OCI-LY7 (cell line): ENCODE data around the gene OR4E1. TPM values are rescaled to one million over a fixed set of nuclear protein-coding genes. Genes with fewer than 3 reads are reported as not detected.

ENCODE experiments used
- BruUV-seq: library from RNA; stranded (reverse); fragments of 400-500 nt; replicated peaks from 2 replicates; lab custom pipeline; 2021; lab: Mats Ljungman, UMichigan
- CTCF ChIA-PET: fragments of 300-600 bp; sonication (Branson Sonifier 250); formaldehyde crosslinking; loops from one replicate; lab custom pipeline; 2022; ENCODE audit warnings: antibody characterized with exemption; ENCODE audit not compliant: unreplicated experiment; lab: Charles Lee
- POLR2A ChIA-PET: fragments of 300-600 bp; sonication (Branson Sonifier 250); formaldehyde crosslinking; loops from one replicate; lab custom pipeline; 2022; ENCODE audit warnings: antibody characterized with exemption; lab: Charles Lee
- DNase-seq: peaks from one replicate; pipeline ENCODE4 v3.0.0-alpha.2; 2015; ENCODE audit warnings: low spot score
- H2AFZ ChIP-seq: fragments of 200-600 bp; sonication (generic), shearing (Covaris generic); 2 replicates; pipeline ENCODE4 v1.6.1; 2014; ENCODE audit warnings: mild to moderate bottlenecking, antibody characterized with exemption, low read length, moderate library complexity
- H3K27ac ChIP-seq: fragments of 200-600 bp; sonication (generic); 2 replicates; pipeline ENCODE4 v1.5.1; 2014; ENCODE audit warnings: mixed run types, low read depth, mild to moderate bottlenecking, moderate library complexity, low read length, inconsistent platforms; ENCODE audit not compliant: poor library complexity, severe bottlenecking
- H3K36me3 ChIP-seq: fragments of 200-600 bp; sonication (generic); 2 replicates; pipeline ENCODE4 v1.6.1; 2014; ENCODE audit warnings: mild to moderate bottlenecking, antibody characterized with exemption, low read length, moderate library complexity, mixed read lengths; ENCODE audit not compliant: insufficient read depth
- H3K4me1 ChIP-seq: fragments of 200-600 bp; sonication (generic); 2 replicates; pipeline ENCODE4 v1.5.1; 2014; ENCODE audit warnings: mild to moderate bottlenecking, low read length; ENCODE audit not compliant: insufficient read depth, poor library complexity, severe bottlenecking
- H3K4me2 ChIP-seq: fragments of 200-600 bp; sonication (generic); 2 replicates; pipeline ENCODE4 v1.6.1; 2014; ENCODE audit warnings: mild to moderate bottlenecking, low read length
- H3K4me3 ChIP-seq: fragments of 200-600 bp; sonication (generic); 2 replicates; pipeline ENCODE4 v1.5.1; 2014; ENCODE audit warnings: mild to moderate bottlenecking, low read depth, low read length; ENCODE audit not compliant: poor library complexity, severe bottlenecking
- H3K79me2 ChIP-seq: fragments of 200-600 bp; sonication (generic); 2 replicates; pipeline ENCODE4 v1.6.1; 2016; ENCODE audit warnings: low read depth, mild to moderate bottlenecking, low read length, moderate library complexity, mixed read lengths; ENCODE audit not compliant: insufficient read depth
- H3K9me2 ChIP-seq: fragments of 200-600 bp; sonication (generic); 2 replicates; pipeline ENCODE4 v1.6.1; 2016; ENCODE audit warnings: mild to moderate bottlenecking, low read length, mixed read lengths; ENCODE audit not compliant: insufficient read depth
- H3K9me3 ChIP-seq: fragments of 200-600 bp; sonication (generic); 2 replicates; pipeline ENCODE4 v1.6.1; 2014; ENCODE audit warnings: mild to moderate bottlenecking, mixed run types, low read length, mixed read lengths
- H4K20me1 ChIP-seq: fragments of 200-600 bp; sonication (generic); 2 replicates; pipeline ENCODE4 v1.6.1; 2014; ENCODE audit warnings: mild to moderate bottlenecking, antibody characterized with exemption, low read length, moderate library complexity, mixed read lengths; ENCODE audit not compliant: insufficient read depth
- CTCF ChIP-seq: fragments of 200-600 bp; sonication (generic); conservative IDR thresholded peaks from 2 replicates; pipeline ENCODE4 v1.5.1; 2014; ENCODE audit warnings: mild to moderate bottlenecking, antibody characterized with exemption, low read length, moderate library complexity, mixed read lengths
- EZH2phosphoT487 ChIP-seq: fragments of 200-600 bp; sonication (generic); IDR thresholded peaks from 2 replicates; pipeline ENCODE4 v1.6.1; 2018; ENCODE audit warnings: low read depth, borderline replicate concordance, mild to moderate bottlenecking, mixed run types, antibody characterized with exemption, low read length, moderate library complexity, mixed read lengths
- intact Hi-C: fragments of 100-400 bp; cut with micrococcal nuclease; formaldehyde crosslinking; loops from one replicate; pipeline ENCODE4 v1.10.0; 2022; ENCODE audit not compliant: unreplicated experiment
- total RNA-seq, 2 experiments: library from RNA; depleted of rRNA in 1 of 2; stranded (reverse); fragments of >200 nt in 1 of 2; shearing (Covaris generic) in 1 of 2; gene quantifications; 2 replicates each; pipeline ENCODE4 v1.2.3, GENCODE V29; 2014 to 2022

Gene OR4E1
- total RNA-seq, 2 experiments from 2014 or later, result not detected

GRCh38 chr14:21668377-21668776, 5.2 kb downstream of the OR4E1 start:
- H3K9me2 ChIP-seq, result no peaks in the 10 kb centered on the region
- intact Hi-C loops, result no loop called here
- CTCF ChIA-PET, result no interaction called here
- no peak for DNase-seq
- no peak overlapping the region for H3K27ac ChIP-seq
- no peaks in the 10 kb centered on the region for H3K9me3 ChIP-seq
- H3K4me2 ChIP-seq, result no peak overlapping the region
- H3K4me3 ChIP-seq, result no peak overlapping the region
- no peaks in the 10 kb centered on the region for H4K20me1 ChIP-seq
- no peak for TF ChIP-seq CTCF
- H2AFZ ChIP-seq, result no peak overlapping the region
- no TSS peak for BruUV-seq
- H3K4me1 ChIP-seq, result no peaks in the 10 kb centered on the region
- POLR2A ChIA-PET, result no interaction called here
- no peaks in the 10 kb centered on the region for H3K79me2 ChIP-seq
- H3K36me3 ChIP-seq, result no peaks in the 10 kb centered on the region

- POLR2A ChIA-PET, result no interaction called here
- Histone ChIP-seq H3K4me1 (no peaks in the 10 kb centered on the region), H3K79me2 (no peaks in the 10 kb centered on the region), H3K4me3 (no peak overlapping the region), H3K4me2 (no peak overlapping the region), H3K27ac (no peak overlapping the region), H3K36me3 (no peaks in the 10 kb centered on the region), H3K9me3 (no peaks in the 10 kb centered on the region), H2AFZ (no peak overlapping the region), H4K20me1 (no peaks in the 10 kb centered on the region), H3K9me2 (no peaks in the 10 kb centered on the region)
- no peak for DNase-seq
- CTCF ChIA-PET, result no interaction called here
- intact Hi-C loops, result no loop called here
- TF ChIP-seq CTCF (no peak), EZH2phosphoT487 (no peak)
- BruUV-seq, result no TSS peak
Measured at GRCh38 chr14:21656980-21657379, 16.6 kb downstream of the OR4E1 start.

- ChIA-PET POLR2A (no interaction called here), CTCF (interaction anchor here (1.5 kb wide), 1 partner anchor 11 kb away, joined by 3 read pairs; no protein-coding TSS in a partner anchor)
- no peak overlapping the region for H2AFZ ChIP-seq
- no peak for DNase-seq
- H3K79me2 ChIP-seq, result no peaks in the 10 kb centered on the region
- H4K20me1 ChIP-seq, result no peaks in the 10 kb centered on the region
- no peaks in the 10 kb centered on the region for H3K9me3 ChIP-seq
- no peaks in the 10 kb centered on the region for H3K9me2 ChIP-seq
- H3K27ac ChIP-seq, result no peak overlapping the region
- H3K4me3 ChIP-seq, result no peak overlapping the region
- H3K36me3 ChIP-seq, result no peaks in the 10 kb centered on the region
- no TSS peak for BruUV-seq
- TF ChIP-seq CTCF (no peak), EZH2phosphoT487 (no peak)
- H3K4me1 ChIP-seq, result no peaks in the 10 kb centered on the region
- intact Hi-C loops, result no loop called here
- H3K4me2 ChIP-seq, result no peak overlapping the region
Measured at GRCh38 chr14:21654215-21654614, 19.4 kb downstream of the OR4E1 start.
